ENCODE data around the gene ACTR10. TPM values are rescaled to one million over a fixed set of nuclear protein-coding genes. Genes with fewer than 3 reads are reported as not detected.

The ACTR10 gene
- total and polyA plus RNA-seq, 9 of the 15 experiments (the other 6 are each of a cell fraction or from before 2014, with no cell fraction given), result 22.0 to 66.1 (median 34.1) TPM

GRCh38 chr14:58278177-58278576 is 78.2 kb downstream of the ACTR10 start:
- Histone ChIP-seq H3K79me2 (ENCODE audit: control insufficient read depth, insufficient read depth, low read length) (peaks cover 86% of the 10 kb centered on the region), H3K9me1 (ENCODE audit: control insufficient read depth, insufficient read depth, low read length) (no peaks in the 10 kb centered on the region), H3K36me3 (ENCODE audit: control insufficient read depth, insufficient read depth, low read length) (peaks cover 73% of the 10 kb centered on the region), H3K4me3 (no peak overlapping the region), H3K9me3 (replicated peaks; ENCODE audit: control insufficient read depth, insufficient read depth, low read depth, low read length) (no peaks in the 10 kb centered on the region), H4K20me1 (replicated peaks; ENCODE audit: control insufficient read depth, insufficient read depth, low read length) (peaks cover 6% of the 10 kb centered on the region), H2AFZ (ENCODE audit: low read depth, low read length) (no peak overlapping the region), H3K4me1 (replicated peaks in 1 of 2; ENCODE audit: control insufficient read depth in 2 of 2, insufficient read depth in 2 of 2, low read length in 2 of 2) (peaks cover 0 to 20% of the 10 kb centered on the region in 2 experiments; a peak in 4 of 5 replicates), H3K9ac (ENCODE audit: insufficient read depth in 1 of 2, low read depth in 2 of 2, low read length in 2 of 2) (no peak overlapping the region), H3K27ac (ENCODE audit: extremely low read depth, low read depth, low read length) (no peak overlapping the region), H3K4me2 (ENCODE audit: insufficient read depth, low read length) (no peak overlapping the region), H3K27me3 (ENCODE audit: control insufficient read depth in 2 of 2, insufficient read depth in 2 of 2, low read length in 2 of 2) (no peaks in the 10 kb centered on the region)
- TF ChIP-seq TOE1 (IDR thresholded peaks at IDR 0.05; ENCODE audit: borderline replicate concordance) (no peak), TOE1 (CRISPR knock-in tag; IDR thresholded peaks at IDR 0.05; ENCODE audit: borderline replicate concordance, low read depth) (no peak), ZNF324 (CRISPR knock-in tag; IDR thresholded peaks at IDR 0.05) (no peak), ARID1B (IDR thresholded peaks at IDR 0.05) (no peak)
- ATAC-seq (no peak), DNase-seq (ENCODE audit: extremely low read depth in 1 of 4, low spot score in 3 of 4) (no peak), FAIRE-seq (no peak)
- POLR2A ChIA-PET, result no interaction called here
- CTCF ChIA-PET (ENCODE audit: low intra/inter-chr PET ratio), result no interaction called here
- in situ Hi-C loops (cut with MboI) (no loop called here), intact Hi-C loops (cut with micrococcal nuclease) (no loop called here)
- 98% methylated on average over 7 of the region's 8 CpGs for WGBS (ENCODE audit: insufficient coverage, low coverage, missing lambda C conversion rate)
- BruUV-seq (replicated peaks), result no TSS peak

- FAIRE-seq, result peak; percentile 61
- peak overlapping the region; percentile 84 for H3K27ac ChIP-seq (ENCODE audit: extremely low read depth, low read depth, low read length)
- 4% methylated on average over 3 of the region's 4 CpGs for WGBS (ENCODE audit: insufficient coverage, low coverage, missing lambda C conversion rate)
- peak; percentile 87 for ATAC-seq
- intact Hi-C loops (cut with micrococcal nuclease) (no loop called here), in situ Hi-C loops (cut with MboI) (no loop called here)
- BruUV-seq (replicated peaks), result no TSS peak
- peaks cover 76% of the 10 kb centered on the region for H3K79me2 ChIP-seq (ENCODE audit: control insufficient read depth, insufficient read depth, low read length)
- peaks cover 0 to 25% of the 10 kb centered on the region in 2 experiments; a peak in 3 of 5 replicates for H3K4me1 ChIP-seq (replicated peaks in 1 of 2; ENCODE audit: control insufficient read depth in 2 of 2, insufficient read depth in 2 of 2, low read length in 2 of 2)
- no peak overlapping the region for H3K4me3 ChIP-seq
- no peaks in the 10 kb centered on the region for H3K9me1 ChIP-seq (ENCODE audit: control insufficient read depth, insufficient read depth, low read length)
- CTCF ChIA-PET (ENCODE audit: low intra/inter-chr PET ratio), result interaction anchor here (0.5 to 0.6 kb wide), 2 partner anchors 17 to 30 kb away, joined by 3 read pairs; partner anchors contain the start of gene ARID4A
- peak overlapping the region in 1 of 2 experiments; percentile 44; a peak in 1 of 4 replicates for H3K9ac ChIP-seq (ENCODE audit: insufficient read depth in 1 of 2, low read depth in 2 of 2, low read length in 2 of 2)
- H3K27me3 ChIP-seq (ENCODE audit: control insufficient read depth in 2 of 2, insufficient read depth in 2 of 2, low read length in 2 of 2), result no peaks in the 10 kb centered on the region
- H4K20me1 ChIP-seq (replicated peaks; ENCODE audit: control insufficient read depth, insufficient read depth, low read length), result peaks cover 6% of the 10 kb centered on the region
- POLR2A ChIA-PET, result interaction anchor here (1.4 kb wide), 1 partner anchor 36 kb away, joined by 3 read pairs; the partner anchor contains the start of gene PSMA3
- H3K36me3 ChIP-seq (ENCODE audit: control insufficient read depth, insufficient read depth, low read length), result peaks cover 80% of the 10 kb centered on the region
- peak; percentile 23 to 78 (median 47) for DNase-seq (ENCODE audit: extremely low read depth in 1 of 4, low spot score in 3 of 4)
- H3K9me3 ChIP-seq (replicated peaks; ENCODE audit: control insufficient read depth, insufficient read depth, low read depth, low read length), result no peaks in the 10 kb centered on the region
- H3K4me2 ChIP-seq (ENCODE audit: insufficient read depth, low read length), result peak overlapping the region; percentile 27
- no peak overlapping the region for H2AFZ ChIP-seq (ENCODE audit: low read depth, low read length)
- TF ChIP-seq DPF2 (IDR thresholded peaks at IDR 0.05) (peak; percentile 80), RFX7 (CRISPR knock-in tag; IDR thresholded peaks at IDR 0.05) (no peak), MCM2 (IDR thresholded peaks at IDR 0.05; ENCODE audit: low read depth) (no peak), LEF1 (IDR thresholded peaks at IDR 0.05) (peak; percentile 51), ETV1 (tag; conservative IDR thresholded peaks at IDR 0.05; ENCODE audit: low read depth) (peak; percentile 80), FOSL1 (tag; conservative IDR thresholded peaks at IDR 0.05) (peak; percentile 62), ZNF766 (CRISPR knock-in tag; conservative IDR thresholded peaks at IDR 0.05) (peak; percentile 88), HDAC3 (IDR thresholded peaks at IDR 0.05; ENCODE audit: borderline replicate concordance, partially characterized antibody) (no peak), ATF7 (IDR thresholded peaks at IDR 0.05) (peak; percentile 97), ZSCAN29 (IDR thresholded peaks at IDR 0.05) (no peak), EP300 (IDR thresholded peaks at IDR 0.05; ENCODE audit: low read length) (peak; percentile 52; the same call in 1 of the 2 replicates)
- TF ChIP-seq, protein P1, sequence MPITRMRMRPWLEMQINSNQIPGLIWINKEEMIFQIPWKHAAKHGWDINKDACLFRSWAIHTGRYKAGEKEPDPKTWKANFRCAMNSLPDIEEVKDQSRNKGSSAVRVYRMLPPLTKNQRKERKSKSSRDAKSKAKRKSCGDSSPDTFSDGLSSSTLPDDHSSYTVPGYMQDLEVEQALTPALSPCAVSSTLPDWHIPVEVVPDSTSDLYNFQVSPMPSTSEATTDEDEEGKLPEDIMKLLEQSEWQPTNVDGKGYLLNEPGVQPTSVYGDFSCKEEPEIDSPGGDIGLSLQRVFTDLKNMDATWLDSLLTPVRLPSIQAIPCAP (CRISPR knock-in tag; IDR thresholded peaks at IDR 0.05; ENCODE audit: borderline replicate concordance), result no peak
Observed at GRCh38 chr14:58280954-58281787, 81.2 kb downstream of the ACTR10 start.
